Neuronal stem cell (in vitro differentiated cells): ENCODE measurements around the gene PHLDA3.

ENCODE experiments used
- DNase-seq: peaks from one replicate; pipeline ENCODE4 v3.0.0-alpha.2; 2013; ENCODE audit warnings: low spot score
- H2AFZ ChIP-seq: one replicate; pipeline ENCODE4 v1.6.1; 2013; ENCODE audit warnings: mild to moderate bottlenecking, low read length, inconsistent platforms
- H2AK5ac ChIP-seq: 2 replicates; pipeline ENCODE4 v1.6.1; 2013; ENCODE audit warnings: low read depth, mild to moderate bottlenecking, inconsistent platforms, low read length, moderate library complexity, mixed read lengths
- H2BK120ac ChIP-seq: 2 replicates; pipeline ENCODE4 v1.6.1; 2013; ENCODE audit warnings: low read depth, mild to moderate bottlenecking, inconsistent platforms, low read length, moderate library complexity, mixed read lengths
- H2BK12ac ChIP-seq: one replicate; pipeline ENCODE4 v1.6.1; 2013; ENCODE audit warnings: low read length, inconsistent platforms
- H2BK15ac ChIP-seq: 2 replicates; pipeline ENCODE4 v1.6.1; 2013; ENCODE audit warnings: mild to moderate bottlenecking, low read length, inconsistent platforms, mixed read lengths
- H2BK5ac ChIP-seq: one replicate; pipeline ENCODE4 v1.6.1; 2013; ENCODE audit warnings: inconsistent platforms, mild to moderate bottlenecking, low read length, moderate library complexity
- H3K14ac ChIP-seq: one replicate; pipeline ENCODE4 v1.6.1; 2013; ENCODE audit warnings: low read length, inconsistent platforms
- H3K18ac ChIP-seq: 2 replicates; pipeline ENCODE4 v1.6.1; 2013; ENCODE audit warnings: low read length, inconsistent platforms
- H3K23ac ChIP-seq: 2 replicates; pipeline ENCODE4 v1.6.1; 2013; ENCODE audit warnings: low read depth, mild to moderate bottlenecking, mixed read lengths, low read length, inconsistent platforms; ENCODE audit not compliant: poor library complexity
- H3K27ac ChIP-seq: replicated peaks from 3 replicates; pipeline ENCODE4 v1.5.1; 2013; ENCODE audit warnings: low read length, inconsistent platforms
- H3K27me3 ChIP-seq, 3 experiments: 2 replicates each; pipeline ENCODE4 v1.6.1; 2013; ENCODE audit warnings: low read length in 3 of 3, mild to moderate bottlenecking in 2 of 3, inconsistent platforms in 1 of 3, low read depth in 1 of 3, mixed read lengths in 1 of 3, moderate library complexity in 1 of 3; ENCODE audit not compliant: control insufficient read depth in 3 of 3, insufficient read depth in 3 of 3
- H3K36me3 ChIP-seq, 2 donors: replicated peaks in 1 of 2; 2 replicates each; pipeline ENCODE4 v1.6.1; 2013; ENCODE audit warnings: low read length in 2 of 2; ENCODE audit not compliant: control insufficient read depth in 2 of 2, insufficient read depth in 2 of 2
- H3K4ac ChIP-seq: 2 replicates; pipeline ENCODE4 v1.6.1; 2013; ENCODE audit warnings: inconsistent platforms, mild to moderate bottlenecking, low read length, moderate library complexity
- H3K4me1 ChIP-seq, 2 donors: 1 replicate in 1 of 2; 2 replicates in 1 of 2; pipeline ENCODE4 v1.6.1; 2013; ENCODE audit warnings: low read length in 2 of 2, low read depth in 1 of 2; ENCODE audit not compliant: control insufficient read depth in 2 of 2, insufficient read depth in 1 of 2
- H3K4me2 ChIP-seq: one replicate; pipeline ENCODE4 v1.6.1; 2013; ENCODE audit warnings: mild to moderate bottlenecking, low read length, inconsistent platforms; ENCODE audit not compliant: insufficient read depth, poor library complexity, severe bottlenecking
- H3K4me3 ChIP-seq, 2 donors: 2 replicates each; pipeline ENCODE4 v1.5.1; 2013; ENCODE audit warnings: low read length in 2 of 2, mild to moderate bottlenecking in 2 of 2, inconsistent platforms in 1 of 2, moderate library complexity in 1 of 2
- H3K79me1 ChIP-seq: one replicate; pipeline ENCODE4 v1.6.1; 2013; ENCODE audit warnings: low read depth, mild to moderate bottlenecking, inconsistent platforms, low read length, moderate library complexity
- H3K9ac ChIP-seq: one replicate; pipeline ENCODE4 v1.6.1; 2013; ENCODE audit warnings: mild to moderate bottlenecking, low read depth, low read length, inconsistent platforms; ENCODE audit not compliant: poor library complexity
- H3K9me3 ChIP-seq, 2 donors: replicated peaks in 1 of 2; 2 replicates each; pipeline versions ENCODE3 to v1.6.1; 2013; ENCODE audit warnings: low read length in 2 of 2, mild to moderate bottlenecking in 2 of 2, inconsistent platforms in 1 of 2, low read depth in 1 of 2, mixed read lengths in 1 of 2, moderate library complexity in 1 of 2; ENCODE audit not compliant: control insufficient read depth in 2 of 2, insufficient read depth in 1 of 2
- H4K8ac ChIP-seq: one replicate; pipeline ENCODE4 v1.6.1; 2013; ENCODE audit warnings: low read depth, mild to moderate bottlenecking, inconsistent platforms, low read length, moderate library complexity
- H4K91ac ChIP-seq: one replicate; pipeline ENCODE4 v1.6.1; 2013; ENCODE audit warnings: low read length, low read depth, mild to moderate bottlenecking, inconsistent platforms; ENCODE audit not compliant: poor library complexity
- WGBS, 2 donors: extraction: QIAGEN DNeasy Blood & Tissue Kit; methylation state at CpG; one replicate each; pipeline ENCODE4 v1.1.7; 2013; ENCODE audit warnings: missing lambda C conversion rate in 2 of 2, mixed read lengths in 1 of 2; ENCODE audit not compliant: insufficient read length in 2 of 2, insufficient replicate concordance in 1 of 2; ENCODE audit errors: extremely low coverage in 2 of 2; 5-methylcytosine and 5-hydroxymethylcytosine counted together

Gene PHLDA3

DNA sequence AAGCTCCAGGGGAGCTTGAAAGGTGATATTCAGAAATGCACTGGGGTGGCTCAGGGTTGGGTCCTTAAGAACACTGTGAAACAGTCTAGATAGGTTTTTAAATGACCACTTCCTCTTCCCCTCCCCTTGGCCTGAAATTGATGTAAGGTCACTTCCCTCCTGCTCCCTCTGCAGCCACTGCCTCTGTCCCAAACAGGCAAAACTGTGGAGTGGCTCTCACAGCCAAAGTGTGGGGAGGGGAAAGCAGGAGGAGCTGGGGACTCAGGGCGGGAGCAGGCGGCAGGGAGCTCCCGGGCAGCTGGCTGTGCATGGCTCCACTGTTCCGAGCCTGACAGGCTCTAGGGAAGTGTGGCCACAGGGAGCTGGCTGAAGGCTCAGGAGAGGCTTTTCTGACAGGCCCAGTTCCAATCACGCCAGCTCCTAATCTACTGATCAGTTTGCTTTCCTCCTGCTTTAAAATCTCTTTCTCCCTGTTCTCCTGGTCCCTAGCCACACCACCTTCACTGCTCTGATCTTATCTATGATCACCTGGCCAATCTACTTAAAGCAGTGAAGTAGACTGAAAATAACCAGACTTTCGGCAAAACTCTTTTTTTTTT lies 43.1 kb upstream of the PHLDA3 start:
- no peak overlapping the region for H2BK15ac ChIP-seq
- no peak overlapping the region for H4K8ac ChIP-seq
- peak overlapping the region; percentile 87 for H2AFZ ChIP-seq
- no peak overlapping the region for H2BK12ac ChIP-seq
- no peak overlapping the region for H2BK120ac ChIP-seq
- H3K4ac ChIP-seq: no peak overlapping the region
- no peak overlapping the region for H4K91ac ChIP-seq
- H3K9ac ChIP-seq: no peak overlapping the region
- H3K14ac ChIP-seq: peak overlapping the region; percentile 85
- H3K79me1 ChIP-seq: no peaks in the 10 kb centered on the region
- no peak overlapping the region for H3K4me3 ChIP-seq
- peaks cover 0 to 19% (median 13%) of the 10 kb centered on the region in 3 experiments for H3K27me3 ChIP-seq
- no CpG with 5 or more reads among the region's 6 CpGs for WGBS, 2 donors
- peaks cover 4 to 13% of the 10 kb centered on the region in 2 donors for H3K4me1 ChIP-seq
- H3K36me3 ChIP-seq: no peaks in the 10 kb centered on the region
- peak overlapping the region; percentile 66 for H3K23ac ChIP-seq
- no peaks in the 10 kb centered on the region for H3K9me3 ChIP-seq
- H2BK5ac ChIP-seq: no peak overlapping the region
- no peak overlapping the region for H3K27ac ChIP-seq
- H2AK5ac ChIP-seq: no peak overlapping the region
- no peak overlapping the region for H3K4me2 ChIP-seq
- peak overlapping the region; percentile 2 for H3K18ac ChIP-seq
- DNase-seq: no peak

DNA sequence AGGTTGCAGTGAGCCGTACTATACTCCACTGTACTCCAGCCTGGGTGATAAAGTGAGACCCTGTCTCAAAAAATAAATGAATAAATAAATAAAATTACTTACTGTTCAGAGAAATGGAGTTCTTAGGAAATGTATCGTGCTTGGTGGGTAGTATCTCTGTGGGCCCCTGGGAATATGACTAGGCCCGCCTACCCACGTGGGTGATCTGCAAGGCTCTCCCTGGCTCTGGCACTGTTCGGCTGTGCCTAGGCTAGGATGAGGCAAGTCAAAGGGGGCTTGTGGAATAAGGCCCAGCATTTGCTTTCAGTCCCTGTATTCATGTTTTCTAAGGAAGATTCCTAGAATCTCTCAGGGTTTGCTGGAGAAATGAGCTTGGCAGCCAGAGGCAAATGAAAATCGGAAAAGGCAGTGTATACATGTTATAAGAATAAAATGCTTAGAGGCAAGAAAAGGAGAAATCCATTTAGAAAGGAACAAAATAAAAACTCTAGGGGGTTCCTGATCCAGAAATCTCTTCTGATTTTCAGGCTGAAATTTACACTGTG lies 42.5 kb upstream of the PHLDA3 start:
- H4K8ac ChIP-seq: no peak overlapping the region
- no peak overlapping the region for H2AK5ac ChIP-seq
- WGBS, 2 donors: no CpG with 5 or more reads among the region's 6 CpGs
- no peak overlapping the region for H3K18ac ChIP-seq
- H3K27me3 ChIP-seq: peaks cover 0 to 19% (median 19%) of the 10 kb centered on the region in 3 experiments
- no peak overlapping the region for H3K14ac ChIP-seq
- no peak overlapping the region for H3K4ac ChIP-seq
- DNase-seq: no peak
- H3K9me3 ChIP-seq: no peaks in the 10 kb centered on the region
- H3K23ac ChIP-seq: no peak overlapping the region
- no peak overlapping the region for H2BK5ac ChIP-seq
- no peak overlapping the region for H4K91ac ChIP-seq
- no peak overlapping the region for H3K4me3 ChIP-seq
- H2BK12ac ChIP-seq: no peak overlapping the region
- no peaks in the 10 kb centered on the region for H3K79me1 ChIP-seq
- H2BK120ac ChIP-seq: no peak overlapping the region
- H3K4me2 ChIP-seq: no peak overlapping the region
- H3K27ac ChIP-seq: no peak overlapping the region
- H3K9ac ChIP-seq: no peak overlapping the region
- peaks cover 5 to 16% of the 10 kb centered on the region in 2 donors for H3K4me1 ChIP-seq
- H2BK15ac ChIP-seq: no peak overlapping the region
- H2AFZ ChIP-seq: peak overlapping the region; percentile 87
- H3K36me3 ChIP-seq: no peaks in the 10 kb centered on the region

DNA sequence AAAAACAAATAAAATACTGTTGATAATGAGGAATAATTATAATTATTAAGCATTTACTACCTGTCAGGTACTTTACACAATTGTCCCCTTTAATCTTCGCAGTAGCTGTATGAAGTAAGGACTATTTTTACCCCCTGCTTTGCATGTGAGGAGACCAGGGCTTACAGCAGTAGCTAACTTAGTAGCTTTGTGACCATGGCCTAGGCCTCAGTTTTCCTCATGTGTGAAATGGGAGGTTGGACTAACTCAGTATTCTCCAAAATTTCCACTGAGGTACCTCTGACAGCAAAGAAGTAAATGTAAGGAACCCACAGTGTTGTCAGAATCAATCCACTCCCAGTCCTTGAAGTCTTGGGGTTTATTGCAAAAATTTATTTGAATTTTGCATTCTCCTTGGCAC lies 41.7 kb upstream of the PHLDA3 start:
- WGBS, 2 donors: no CpG with 5 or more reads among the region's 1 CpG
- no peak overlapping the region for H3K18ac ChIP-seq
- H4K91ac ChIP-seq: no peak overlapping the region
- H3K27me3 ChIP-seq: peaks cover 0 to 19% (median 13%) of the 10 kb centered on the region in 3 experiments
- H3K36me3 ChIP-seq: no peaks in the 10 kb centered on the region
- no peak overlapping the region for H3K23ac ChIP-seq
- H2BK15ac ChIP-seq: no peak overlapping the region
- H2AFZ ChIP-seq: no peak overlapping the region
- DNase-seq: no peak
- no peaks in the 10 kb centered on the region for H3K79me1 ChIP-seq
- peaks cover 9 to 23% of the 10 kb centered on the region in 2 donors for H3K4me1 ChIP-seq
- no peak overlapping the region for H3K27ac ChIP-seq
- no peak overlapping the region for H2AK5ac ChIP-seq
- no peak overlapping the region for H2BK5ac ChIP-seq
- no peak overlapping the region for H3K4me3 ChIP-seq
- H3K9ac ChIP-seq: no peak overlapping the region
- no peak overlapping the region for H4K8ac ChIP-seq
- no peaks in the 10 kb centered on the region for H3K9me3 ChIP-seq
- no peak overlapping the region for H2BK12ac ChIP-seq
- H2BK120ac ChIP-seq: no peak overlapping the region
- no peak overlapping the region for H3K4ac ChIP-seq
- H3K14ac ChIP-seq: no peak overlapping the region
- H3K4me2 ChIP-seq: no peak overlapping the region

DNA sequence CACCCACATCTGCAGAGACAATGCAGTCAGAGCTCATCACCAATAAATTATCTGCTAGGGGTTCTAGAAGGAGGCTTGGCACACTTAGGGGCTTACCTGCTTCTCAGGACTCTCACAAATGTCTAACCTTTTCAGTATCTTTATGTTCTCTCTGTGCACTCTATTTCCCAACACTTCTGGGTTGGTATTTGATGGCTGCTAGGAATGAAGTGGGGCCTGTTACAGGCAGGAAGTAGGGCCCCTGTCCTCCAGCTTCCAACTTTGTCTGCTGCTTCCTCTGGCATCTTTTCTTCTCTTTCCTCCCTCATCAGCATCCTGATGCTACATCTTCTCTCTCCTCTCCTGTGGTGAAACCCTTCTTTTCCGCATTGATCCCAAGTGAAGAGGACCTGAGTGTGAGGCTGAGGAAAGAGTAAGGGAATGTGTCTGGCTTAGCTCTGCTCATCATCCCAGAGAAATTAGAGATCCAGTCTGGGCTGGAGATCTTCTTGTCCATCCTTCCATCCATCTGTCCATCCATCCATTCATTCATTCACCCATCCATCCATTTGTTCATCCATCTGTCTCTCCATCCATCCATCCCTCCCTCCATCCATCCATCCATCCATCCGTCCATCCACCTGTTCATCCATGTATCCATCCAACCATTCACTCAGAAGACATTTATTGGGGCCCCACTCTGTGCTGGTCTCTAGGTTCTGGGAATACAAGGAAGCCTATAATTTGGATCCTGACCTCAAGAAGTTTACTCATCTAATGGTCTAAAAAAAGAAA lies 40.8 kb upstream of the PHLDA3 start:
- H3K36me3 ChIP-seq: no peaks in the 10 kb centered on the region
- H3K27me3 ChIP-seq: peaks cover 0 to 19% (median 4%) of the 10 kb centered on the region in 3 experiments
- no peak overlapping the region for H3K4ac ChIP-seq
- H4K8ac ChIP-seq: no peak overlapping the region
- no peak for DNase-seq
- H3K14ac ChIP-seq: no peak overlapping the region
- no peak overlapping the region for H4K91ac ChIP-seq
- H3K23ac ChIP-seq: no peak overlapping the region
- no peak overlapping the region for H3K18ac ChIP-seq
- H2BK120ac ChIP-seq: no peak overlapping the region
- no CpG with 5 or more reads among the region's 2 CpGs for WGBS, 2 donors
- H3K4me3 ChIP-seq: no peak overlapping the region
- H2AFZ ChIP-seq: no peak overlapping the region
- H3K4me1 ChIP-seq: peaks cover 13 to 30% of the 10 kb centered on the region in 2 donors
- H2BK15ac ChIP-seq: no peak overlapping the region
- H3K9ac ChIP-seq: no peak overlapping the region
- no peaks in the 10 kb centered on the region for H3K79me1 ChIP-seq
- H2BK12ac ChIP-seq: no peak overlapping the region
- no peak overlapping the region for H2BK5ac ChIP-seq
- H3K27ac ChIP-seq: no peak overlapping the region
- no peak overlapping the region for H3K4me2 ChIP-seq
- no peaks in the 10 kb centered on the region for H3K9me3 ChIP-seq
- no peak overlapping the region for H2AK5ac ChIP-seq
